ENCODE results near the gene ATF6B.

The ATF6B gene

GRCh38 chr6:32082478-32082877 lies 45.6 kb downstream of the ATF6B start:
- H3K9me3 ChIP-seq (ENCODE audit: control extremely low read depth in 1 of 5, control insufficient read depth in 4 of 5, insufficient read depth in 2 of 5, low read depth in 1 of 5, low read length in 4 of 5), result no peaks in the 10 kb centered on the region
- no peak overlapping the region for H3K27ac ChIP-seq (ENCODE audit: insufficient read depth in 1 of 2, low read depth in 1 of 2, low read length in 2 of 2, poor library complexity in 1 of 2, severe bottlenecking in 2 of 2)
- peaks cover 0 to 5% (median 3%) of the 10 kb centered on the region in 4 experiments for H3K4me1 ChIP-seq (ENCODE audit: control extremely low read depth in 1 of 4, control insufficient read depth in 4 of 4, insufficient read depth in 4 of 4, low read length in 3 of 4)
- no peak for DNase-seq
- 81% methylated on average over 6 of the region's 6 CpGs for WGBS (ENCODE audit: insufficient coverage)
- peaks cover 0 to 21% (median 14%) of the 10 kb centered on the region in 5 experiments for H3K27me3 ChIP-seq (replicated peaks in 2 of 5; ENCODE audit: control insufficient read depth in 4 of 5, insufficient read depth in 5 of 5, low read length in 4 of 5)
- ChIA-PET CTCF (interaction anchor here (0.9 to 2.4 kb wide), 2 partner anchors 10 to 34 kb away, joined by 3 to 9 read pairs; no protein-coding TSS in a partner anchor), POLR2A (no interaction called here)
- no peaks in the 10 kb centered on the region for H3K36me3 ChIP-seq (ENCODE audit: control insufficient read depth in 4 of 4, insufficient read depth in 4 of 4, low read length in 3 of 4)
- H3K4me3 ChIP-seq (ENCODE audit: control insufficient read depth in 1 of 7, extremely low read depth in 1 of 7, insufficient read depth in 4 of 7, low read depth in 2 of 7, low read length in 6 of 7), result no peak overlapping the region

- no peak overlapping the region for H3K4me3 ChIP-seq (ENCODE audit: control insufficient read depth in 1 of 7, extremely low read depth in 1 of 7, insufficient read depth in 4 of 7, low read depth in 2 of 7, low read length in 6 of 7)
- ChIA-PET POLR2A (no interaction called here), CTCF (no interaction called here)
- 88% methylated on average over 17 of the region's 22 CpGs for WGBS (ENCODE audit: insufficient coverage)
- H3K4me1 ChIP-seq (ENCODE audit: control extremely low read depth in 1 of 4, control insufficient read depth in 4 of 4, insufficient read depth in 4 of 4, low read length in 3 of 4), result no peaks in the 10 kb centered on the region
- H3K9me3 ChIP-seq (ENCODE audit: control extremely low read depth in 1 of 5, control insufficient read depth in 4 of 5, insufficient read depth in 2 of 5, low read depth in 1 of 5, low read length in 4 of 5), result no peaks in the 10 kb centered on the region
- DNase-seq, result no peak
- no peaks in the 10 kb centered on the region for H3K36me3 ChIP-seq (ENCODE audit: control insufficient read depth in 4 of 4, insufficient read depth in 4 of 4, low read length in 3 of 4)
- peaks cover 0 to 15% (median 5%) of the 10 kb centered on the region in 5 experiments for H3K27me3 ChIP-seq (replicated peaks in 2 of 5; ENCODE audit: control insufficient read depth in 4 of 5, insufficient read depth in 5 of 5, low read length in 4 of 5)
- H3K27ac ChIP-seq (ENCODE audit: insufficient read depth in 1 of 2, low read depth in 1 of 2, low read length in 2 of 2, poor library complexity in 1 of 2, severe bottlenecking in 2 of 2), result no peak overlapping the region
Measured at GRCh38 chr6:32081168-32081990, 46.7 kb downstream of the ATF6B start.

GRCh38 chr6:32079566-32080290 lies 48.3 kb downstream of the ATF6B start:
- DNase-seq, result no peak
- H3K9me3 ChIP-seq (ENCODE audit: control extremely low read depth in 1 of 5, control insufficient read depth in 4 of 5, insufficient read depth in 2 of 5, low read depth in 1 of 5, low read length in 4 of 5), result no peaks in the 10 kb centered on the region
- ChIA-PET CTCF (no interaction called here), POLR2A (no interaction called here)
- 79% methylated on average over 5 of the region's 7 CpGs for WGBS (ENCODE audit: insufficient coverage)
- no peak overlapping the region for H3K27ac ChIP-seq (ENCODE audit: insufficient read depth in 1 of 2, low read depth in 1 of 2, low read length in 2 of 2, poor library complexity in 1 of 2, severe bottlenecking in 2 of 2)
- H3K27me3 ChIP-seq (replicated peaks in 2 of 5; ENCODE audit: control insufficient read depth in 4 of 5, insufficient read depth in 5 of 5, low read length in 4 of 5), result peaks cover 0 to 11% (median 0%) of the 10 kb centered on the region in 5 experiments
- H3K4me3 ChIP-seq (ENCODE audit: control insufficient read depth in 1 of 7, extremely low read depth in 1 of 7, insufficient read depth in 4 of 7, low read depth in 2 of 7, low read length in 6 of 7), result no peak overlapping the region
- no peaks in the 10 kb centered on the region for H3K36me3 ChIP-seq (ENCODE audit: control insufficient read depth in 4 of 4, insufficient read depth in 4 of 4, low read length in 3 of 4)
- H3K4me1 ChIP-seq (ENCODE audit: control extremely low read depth in 1 of 4, control insufficient read depth in 4 of 4, insufficient read depth in 4 of 4, low read length in 3 of 4), result no peaks in the 10 kb centered on the region

- DNase-seq, result peak in 1 of 3 donors; percentile 14
- H3K27me3 ChIP-seq (replicated peaks in 2 of 5; ENCODE audit: control insufficient read depth in 4 of 5, insufficient read depth in 5 of 5, low read length in 4 of 5), result peaks cover 0 to 2% (median 0%) of the 10 kb centered on the region in 5 experiments
- CTCF ChIA-PET, result interaction anchor here (1.0 kb wide), 1 partner anchor 10 kb away, joined by 3 read pairs; no protein-coding TSS in a partner anchor
- POLR2A ChIA-PET, result no interaction called here
- H3K27ac ChIP-seq (ENCODE audit: insufficient read depth in 1 of 2, low read depth in 1 of 2, low read length in 2 of 2, poor library complexity in 1 of 2, severe bottlenecking in 2 of 2), result no peak overlapping the region
- no peaks in the 10 kb centered on the region for H3K36me3 ChIP-seq (ENCODE audit: control insufficient read depth in 4 of 4, insufficient read depth in 4 of 4, low read length in 3 of 4)
- no peak overlapping the region for H3K4me3 ChIP-seq (ENCODE audit: control insufficient read depth in 1 of 7, extremely low read depth in 1 of 7, insufficient read depth in 4 of 7, low read depth in 2 of 7, low read length in 6 of 7)
- H3K4me1 ChIP-seq (ENCODE audit: control extremely low read depth in 1 of 4, control insufficient read depth in 4 of 4, insufficient read depth in 4 of 4, low read length in 3 of 4), result no peaks in the 10 kb centered on the region
- 87% methylated on average over 3 of the region's 12 CpGs for WGBS (ENCODE audit: insufficient coverage)
- H3K9me3 ChIP-seq (ENCODE audit: control extremely low read depth in 1 of 5, control insufficient read depth in 4 of 5, insufficient read depth in 2 of 5, low read depth in 1 of 5, low read length in 4 of 5), result no peaks in the 10 kb centered on the region
Measured at GRCh38 chr6:32076321-32076809, 51.7 kb downstream of the ATF6B start.

- H3K36me3 ChIP-seq (ENCODE audit: control insufficient read depth in 4 of 4, insufficient read depth in 4 of 4, low read length in 3 of 4), result no peaks in the 10 kb centered on the region
- DNase-seq, result no peak
- POLR2A ChIA-PET, result no interaction called here
- WGBS (ENCODE audit: insufficient coverage), result 100% methylated on average over 3 of the region's 3 CpGs
- no peak overlapping the region for H3K27ac ChIP-seq (ENCODE audit: insufficient read depth in 1 of 2, low read depth in 1 of 2, low read length in 2 of 2, poor library complexity in 1 of 2, severe bottlenecking in 2 of 2)
- peaks cover 0 to 2% (median 0%) of the 10 kb centered on the region in 5 experiments for H3K27me3 ChIP-seq (replicated peaks in 2 of 5; ENCODE audit: control insufficient read depth in 4 of 5, insufficient read depth in 5 of 5, low read length in 4 of 5)
- no peak overlapping the region for H3K4me3 ChIP-seq (ENCODE audit: control insufficient read depth in 1 of 7, extremely low read depth in 1 of 7, insufficient read depth in 4 of 7, low read depth in 2 of 7, low read length in 6 of 7)
- CTCF ChIA-PET, result interaction anchor here (1.0 kb wide), 1 partner anchor 9 kb away, joined by 3 read pairs; no protein-coding TSS in a partner anchor
- no peaks in the 10 kb centered on the region for H3K9me3 ChIP-seq (ENCODE audit: control extremely low read depth in 1 of 5, control insufficient read depth in 4 of 5, insufficient read depth in 2 of 5, low read depth in 1 of 5, low read length in 4 of 5)
- H3K4me1 ChIP-seq (ENCODE audit: control extremely low read depth in 1 of 4, control insufficient read depth in 4 of 4, insufficient read depth in 4 of 4, low read length in 3 of 4), result no peaks in the 10 kb centered on the region
Measured at GRCh38 chr6:32075781-32076180, 52.3 kb downstream of the ATF6B start.

GRCh38 chr6:32074996-32075532 lies 53.0 kb downstream of the ATF6B start:
- H3K27ac ChIP-seq (ENCODE audit: insufficient read depth in 1 of 2, low read depth in 1 of 2, low read length in 2 of 2, poor library complexity in 1 of 2, severe bottlenecking in 2 of 2), result no peak overlapping the region
- no peaks in the 10 kb centered on the region for H3K9me3 ChIP-seq (ENCODE audit: control extremely low read depth in 1 of 5, control insufficient read depth in 4 of 5, insufficient read depth in 2 of 5, low read depth in 1 of 5, low read length in 4 of 5)
- H3K36me3 ChIP-seq (ENCODE audit: control insufficient read depth in 4 of 4, insufficient read depth in 4 of 4, low read length in 3 of 4), result no peaks in the 10 kb centered on the region
- DNase-seq, result no peak
- ChIA-PET CTCF (no interaction called here), POLR2A (no interaction called here)
- peaks cover 0 to 2% (median 0%) of the 10 kb centered on the region in 5 experiments for H3K27me3 ChIP-seq (replicated peaks in 2 of 5; ENCODE audit: control insufficient read depth in 4 of 5, insufficient read depth in 5 of 5, low read length in 4 of 5)
- no peaks in the 10 kb centered on the region for H3K4me1 ChIP-seq (ENCODE audit: control extremely low read depth in 1 of 4, control insufficient read depth in 4 of 4, insufficient read depth in 4 of 4, low read length in 3 of 4)
- no peak overlapping the region for H3K4me3 ChIP-seq (ENCODE audit: control insufficient read depth in 1 of 7, extremely low read depth in 1 of 7, insufficient read depth in 4 of 7, low read depth in 2 of 7, low read length in 6 of 7)
- WGBS (ENCODE audit: insufficient coverage), result 92% methylated on average over 8 of the region's 8 CpGs

Measured in common myeloid progenitor, CD34-positive (primary cell).